Measurements from ENCODE around the gene CPXM2.

- no peak for TF ChIP-seq CTCF (IDR thresholded peaks at IDR 0.05)
- no peak for TF ChIP-seq EZH2 (IDR thresholded peaks at IDR 0.05; ENCODE audit: borderline replicate concordance, insufficient read depth, low read depth, low read length, poor library complexity, severe bottlenecking)
Measured at GRCh38 chr10:123885406-123886170, 6.0 kb downstream of the CPXM2 start.
